Stimulated activated CD4-positive, alpha-beta T cell treated with anti-CD3 and anti-CD28 coated beads, Interleukin-1b, Interleukin-23, amount 100 ng/mL, for 48 hours (primary cell): Measurements from ENCODE around the gene NELL1.
"Not testable (repeated sequence)": the region's sequence is repeated elsewhere in the genome, so short reads cannot be mapped to it uniquely, and the experiment has no call there.

ENCODE experiments used
- DNase-seq: peaks from one replicate; pipeline ENCODE4 v3.0.0-alpha.2; 2020

NELL1 gene

DNA sequence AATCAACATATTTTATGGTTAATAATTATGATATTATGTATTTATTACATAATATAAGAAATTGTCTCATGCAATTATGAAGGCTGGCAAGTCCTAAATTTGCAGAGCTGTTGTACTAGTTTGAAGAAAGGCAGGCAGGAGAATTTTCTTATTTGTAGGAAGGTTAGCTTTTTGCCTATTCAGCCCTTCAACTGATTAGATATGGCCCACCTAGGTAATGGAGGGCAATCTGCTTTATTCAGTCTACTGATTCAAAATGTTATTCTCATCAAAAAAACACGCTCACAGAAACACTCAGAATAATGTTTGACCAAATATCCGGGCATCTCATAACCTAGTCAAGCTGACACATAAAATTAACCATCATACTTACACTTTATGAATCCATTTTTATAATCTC lies 589.0 kb downstream of the NELL1 start:
- DNase-seq = no peak

DNA sequence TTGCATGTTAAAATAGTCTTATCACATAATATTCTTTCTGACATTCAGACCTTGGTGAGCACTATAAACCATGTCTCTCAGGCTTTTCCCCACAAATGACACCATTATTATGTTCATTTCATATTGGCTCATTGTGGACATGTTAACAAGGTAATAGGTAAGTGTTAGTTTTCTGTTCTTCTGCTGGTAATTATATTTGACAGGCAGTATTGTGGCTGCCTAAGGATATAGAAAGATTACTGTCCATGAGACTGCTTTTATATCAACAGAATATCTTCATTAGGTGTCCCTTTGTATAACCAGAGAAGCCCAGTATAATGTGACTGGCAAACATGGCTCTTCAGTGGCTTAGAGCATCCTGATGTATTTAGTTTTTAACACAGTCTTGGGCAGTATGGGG lies 590.7 kb downstream of the NELL1 start:
- no peak for DNase-seq

DNA sequence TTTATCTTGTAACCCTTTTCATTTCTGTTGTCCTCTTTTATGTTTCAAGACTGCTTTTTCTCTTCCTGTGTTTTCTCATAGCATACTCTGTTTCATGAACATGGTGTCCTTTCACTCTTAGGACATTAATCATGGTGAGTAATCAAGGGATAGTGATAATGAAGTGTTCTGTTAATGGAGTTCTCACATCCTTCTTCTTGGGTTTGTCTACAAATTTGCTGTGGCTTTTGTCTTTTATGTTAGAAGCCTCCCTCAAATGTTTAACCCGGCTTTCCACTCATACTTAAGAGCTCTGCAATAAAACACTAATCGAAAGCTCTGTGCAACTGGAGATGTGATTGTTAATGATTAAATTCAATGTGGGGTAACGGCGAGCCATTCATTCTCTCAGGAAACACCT lies 593.6 kb downstream of the NELL1 start:
- DNase-seq = no peak

DNA sequence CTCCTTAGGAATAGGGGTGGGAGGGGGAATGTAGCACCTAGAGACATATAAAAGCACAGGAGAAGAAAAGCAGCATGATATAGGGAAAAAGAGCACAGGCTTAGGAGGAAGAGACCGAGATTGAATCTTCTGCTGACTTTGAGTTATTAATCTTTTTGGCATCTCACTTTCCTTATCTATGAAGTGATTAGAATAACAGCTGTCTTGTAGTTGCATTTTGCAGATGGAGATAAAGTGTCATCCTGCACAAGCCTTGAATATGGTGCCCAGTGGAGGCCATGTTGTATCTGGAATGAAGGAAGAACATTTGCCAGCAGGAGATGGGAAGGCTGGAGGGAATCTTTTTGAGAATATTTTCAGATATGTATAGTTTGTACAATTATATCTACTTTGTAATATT lies 594.7 kb downstream of the NELL1 start:
- no peak for DNase-seq

DNA sequence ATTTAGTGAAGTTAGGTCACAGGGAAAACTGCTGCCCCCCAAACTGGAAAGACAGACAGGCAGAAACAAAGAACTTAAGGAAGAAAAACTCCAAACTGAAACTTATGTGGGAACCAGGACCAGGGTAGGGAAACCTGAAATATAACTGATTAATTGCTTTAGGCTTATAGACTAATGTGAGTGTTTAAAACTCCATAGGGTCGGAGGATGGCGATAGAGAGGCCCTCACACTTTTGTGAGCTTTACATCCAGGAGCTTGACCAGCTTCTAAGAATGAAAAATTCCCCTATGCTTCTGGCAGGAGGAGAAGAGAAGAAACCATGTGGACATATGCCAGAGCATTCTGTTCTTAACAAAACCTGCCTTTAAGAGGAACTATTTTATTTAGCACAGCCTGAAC lies 598.6 kb downstream of the NELL1 start:
- no peak for DNase-seq

DNA sequence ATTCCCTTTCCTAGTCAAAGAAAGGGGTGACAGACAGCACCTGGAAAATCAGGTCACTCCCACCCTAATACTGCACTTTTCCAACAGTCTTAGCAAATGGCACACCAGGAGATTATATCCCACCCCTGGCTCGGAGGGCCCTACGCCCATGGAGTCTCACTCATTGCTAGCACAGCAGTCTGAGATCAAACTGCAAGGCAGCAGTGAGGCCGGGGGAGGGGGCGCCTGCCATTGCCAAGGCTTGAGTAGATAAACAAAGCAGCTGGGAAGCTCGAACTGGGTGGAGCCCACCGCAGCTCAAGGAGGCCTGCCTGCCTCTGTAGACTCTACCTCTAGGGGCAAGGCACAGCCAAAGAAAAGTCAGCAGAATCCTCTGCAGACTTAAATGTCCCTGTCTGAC lies 602.8 kb downstream of the NELL1 start:
- DNase-seq = not testable (repeated sequence)

DNA sequence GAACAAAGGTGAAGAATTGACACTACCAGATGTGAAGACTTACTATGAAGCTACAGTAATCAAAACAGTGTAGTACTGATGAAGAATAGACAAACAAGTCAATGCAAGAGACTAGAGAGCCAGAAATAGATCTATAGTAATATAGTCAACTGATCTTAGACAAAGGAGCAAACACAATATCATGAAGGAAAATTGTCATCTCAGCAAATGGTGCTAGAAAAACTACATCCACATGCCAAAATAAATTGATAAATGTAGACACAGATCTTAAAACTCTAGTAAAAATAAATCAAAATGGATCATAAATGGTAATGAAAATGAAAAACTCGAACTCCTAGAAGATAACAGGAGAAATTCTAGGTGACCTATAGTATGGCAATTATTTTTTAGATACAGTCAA lies 609.5 kb downstream of the NELL1 start:
- no peak for DNase-seq

DNA sequence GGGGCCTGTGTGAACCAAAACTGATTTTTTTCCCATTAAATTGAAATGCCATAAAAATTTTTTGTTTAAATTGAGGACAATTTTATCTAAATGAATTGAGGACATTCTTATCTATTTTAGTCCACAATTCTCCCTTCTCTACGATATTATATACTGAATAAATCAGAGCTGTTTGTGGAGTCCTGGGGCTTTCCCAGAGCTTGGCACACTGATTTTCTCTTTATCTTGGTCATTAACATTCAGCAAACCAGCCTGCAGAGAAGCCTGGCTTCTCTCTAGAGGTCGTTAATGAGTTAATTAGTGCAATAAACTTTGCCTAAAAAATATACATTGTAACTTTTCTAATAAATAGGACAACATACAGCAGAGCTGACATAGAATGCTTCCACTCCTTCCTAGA lies 615.7 kb downstream of the NELL1 start:
- DNase-seq = no peak

DNA sequence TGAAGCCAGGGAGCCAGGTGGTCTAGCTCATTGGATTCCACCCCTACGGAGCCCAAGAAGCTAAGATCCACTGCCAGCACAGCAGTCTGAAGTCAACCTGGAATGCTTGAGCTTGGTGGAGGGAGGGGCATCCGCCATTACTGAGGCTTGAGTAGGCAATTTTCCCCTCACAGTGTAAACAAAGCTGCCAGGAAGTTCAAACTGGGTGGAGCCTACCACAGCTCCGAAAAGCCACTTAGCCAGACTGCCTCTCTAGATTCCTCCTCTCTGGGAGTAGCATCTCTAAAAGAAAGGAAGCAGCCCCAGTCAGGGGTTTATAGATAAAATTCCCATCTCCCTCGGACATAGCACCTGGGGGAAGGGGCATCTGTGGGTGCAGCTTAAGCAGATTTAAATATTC lies 620.3 kb downstream of the NELL1 start:
- DNase-seq = no peak

DNA sequence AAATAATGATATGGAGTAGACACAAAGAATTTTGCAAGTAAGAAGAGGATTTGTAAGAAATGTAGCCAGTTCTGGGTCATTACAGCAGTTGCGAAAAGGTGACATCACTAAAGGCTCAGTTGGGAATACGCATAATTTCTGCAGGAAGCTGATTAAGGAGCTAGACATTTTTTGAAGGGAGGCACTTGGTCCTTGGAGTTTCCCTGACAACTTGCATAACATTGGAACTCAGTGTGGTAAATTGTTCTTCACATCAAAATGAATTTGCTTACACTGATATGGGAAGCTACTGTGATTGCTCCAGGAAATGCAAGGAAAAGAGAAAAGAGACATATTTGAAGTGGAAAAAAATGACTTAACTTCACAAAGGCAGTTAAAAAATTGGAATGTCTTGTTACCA lies 626.1 kb downstream of the NELL1 start:
- no peak for DNase-seq

DNA sequence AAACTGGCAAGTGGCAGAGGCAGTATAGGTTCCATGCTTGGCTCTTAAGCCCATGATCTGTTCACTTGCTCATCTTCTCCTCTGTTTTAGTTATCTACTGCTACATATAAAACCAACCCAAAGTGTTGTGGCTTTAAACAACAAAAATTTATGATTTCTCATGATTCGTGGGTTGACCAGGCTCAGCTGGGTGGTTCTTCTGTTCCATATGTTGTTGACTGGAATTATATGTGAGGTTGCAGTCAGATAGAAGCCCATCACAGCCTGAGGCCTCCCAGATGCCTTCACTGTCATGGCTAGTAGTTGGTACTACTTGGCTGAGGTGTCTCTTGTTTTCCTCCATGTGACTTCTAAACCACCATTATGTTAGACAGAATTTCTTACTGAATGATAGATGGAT lies 632.6 kb downstream of the NELL1 start:
- no peak for DNase-seq

DNA sequence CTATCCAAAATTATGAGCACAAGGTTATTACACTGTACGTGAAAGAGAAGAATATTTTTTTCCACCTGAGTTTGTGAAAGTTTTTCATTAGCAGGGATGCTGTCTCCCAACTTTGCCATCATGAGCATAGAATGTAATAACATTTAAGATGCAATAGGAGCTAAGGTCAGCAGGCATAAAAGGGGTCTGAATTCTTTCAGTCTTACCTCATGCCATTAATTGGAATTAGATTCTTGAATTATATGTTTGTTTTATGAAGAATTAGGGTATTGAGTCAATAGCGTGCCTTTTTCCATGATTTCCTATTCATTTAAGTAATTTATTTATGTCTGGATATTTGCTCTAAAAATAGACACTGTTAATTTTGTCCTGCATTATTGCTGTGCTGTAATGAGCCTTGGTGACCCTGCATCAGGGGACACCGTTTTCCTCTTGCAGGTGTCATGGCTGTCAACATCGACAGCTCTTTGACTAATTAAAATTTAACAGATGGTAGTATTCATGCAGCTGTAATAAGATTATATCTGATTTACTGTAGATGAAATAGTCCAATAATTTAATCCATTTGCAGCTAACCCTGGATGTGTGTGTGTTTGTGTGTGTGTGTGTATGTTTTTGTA lies 637.5 kb downstream of the NELL1 start:
- DNase-seq = no peak

DNA sequence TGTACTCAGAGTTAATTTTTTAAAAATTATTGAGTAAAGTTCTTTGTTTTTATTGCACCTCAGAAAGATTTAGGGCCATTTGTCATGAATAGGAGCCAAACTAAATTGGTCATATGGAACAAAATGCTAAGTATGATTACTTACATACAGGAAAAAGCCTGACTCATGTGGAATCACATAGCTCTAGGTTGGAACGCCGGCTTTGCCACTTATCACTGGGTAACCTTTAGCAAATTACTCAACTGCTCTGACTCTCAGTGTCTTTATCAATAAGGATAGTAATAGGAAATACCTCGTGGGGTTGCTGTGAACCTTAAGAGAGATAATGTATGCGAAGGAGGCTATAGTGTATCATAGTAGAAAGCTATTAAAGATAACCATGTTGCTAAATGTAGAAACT lies 638.5 kb downstream of the NELL1 start:
- no peak for DNase-seq

DNA sequence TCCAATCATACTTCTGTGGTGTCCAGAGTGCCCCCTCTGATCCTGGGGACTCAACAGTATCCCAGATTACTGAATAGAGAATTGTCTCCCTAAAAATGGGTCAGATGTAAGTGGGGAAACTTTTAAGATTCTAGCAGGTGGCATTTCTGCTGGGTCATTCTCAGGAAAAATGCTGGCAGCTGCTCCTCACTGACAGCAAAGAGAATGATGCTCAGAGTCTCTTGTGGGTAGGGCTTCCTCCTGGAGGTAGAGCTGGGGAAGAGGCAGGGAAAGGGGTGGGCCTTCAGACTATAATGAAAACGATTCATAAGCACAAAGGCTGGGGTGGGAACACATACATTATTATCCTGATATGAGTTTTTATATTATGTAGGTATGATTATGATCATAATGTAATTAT lies 647.2 kb downstream of the NELL1 start:
- no peak for DNase-seq

DNA sequence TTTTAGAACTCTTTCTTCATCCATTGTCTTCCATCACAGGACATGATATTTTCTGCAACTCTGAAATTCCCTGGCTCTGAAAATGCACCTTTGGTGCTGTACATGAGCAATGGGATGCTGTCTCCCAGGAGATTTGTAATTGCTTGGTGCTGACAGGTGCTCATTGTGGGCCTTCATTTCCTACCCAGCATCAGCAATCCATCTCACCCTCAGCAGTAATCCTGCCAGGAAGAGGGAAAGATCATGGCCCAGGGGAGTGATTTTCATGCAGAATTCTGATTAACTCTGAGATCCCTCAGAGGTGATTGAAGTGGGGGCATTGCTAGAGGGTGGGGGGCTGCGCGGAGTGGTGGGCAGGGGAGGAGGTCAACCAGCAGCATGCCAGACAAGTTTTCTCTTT lies 651.7 kb downstream of the NELL1 start:
- DNase-seq = no peak

DNA sequence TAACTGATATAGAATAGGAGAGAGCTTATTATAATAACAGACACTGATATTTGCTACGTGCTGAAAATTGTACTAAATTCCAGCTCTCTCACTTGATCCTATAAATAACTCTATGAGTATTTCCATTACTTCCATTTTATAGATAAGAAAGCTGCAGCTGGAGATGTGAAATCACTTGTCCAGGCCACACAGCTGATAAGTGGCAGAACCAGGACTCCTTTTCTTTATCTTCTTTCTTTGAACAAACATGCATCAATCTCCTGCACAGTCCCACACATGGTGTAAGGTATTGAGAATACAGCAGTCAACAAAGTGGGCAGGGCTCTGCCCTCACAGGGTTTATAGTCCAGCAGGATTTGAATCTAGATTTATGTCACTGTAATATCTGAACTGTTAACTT lies 652.1 kb downstream of the NELL1 start:
- no peak for DNase-seq

DNA sequence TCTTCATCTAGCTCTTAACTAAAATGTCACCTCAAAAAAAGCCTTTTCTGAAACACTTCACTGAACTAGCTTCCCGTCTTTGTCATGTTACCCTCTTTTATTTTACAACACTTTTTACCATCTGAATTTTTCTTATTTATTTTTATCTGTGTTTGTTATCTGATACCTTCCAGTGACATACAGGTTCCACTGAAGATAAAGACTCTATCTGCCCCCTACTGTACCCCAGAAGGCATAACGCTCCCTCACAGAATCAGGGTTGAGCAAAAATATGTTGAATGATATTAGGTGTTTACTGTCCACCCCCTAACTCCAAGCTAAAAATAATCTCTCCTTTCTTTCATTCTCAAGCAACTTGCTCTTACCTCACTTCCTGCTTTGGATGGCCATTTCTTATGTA lies 654.2 kb downstream of the NELL1 start:
- no peak for DNase-seq

DNA sequence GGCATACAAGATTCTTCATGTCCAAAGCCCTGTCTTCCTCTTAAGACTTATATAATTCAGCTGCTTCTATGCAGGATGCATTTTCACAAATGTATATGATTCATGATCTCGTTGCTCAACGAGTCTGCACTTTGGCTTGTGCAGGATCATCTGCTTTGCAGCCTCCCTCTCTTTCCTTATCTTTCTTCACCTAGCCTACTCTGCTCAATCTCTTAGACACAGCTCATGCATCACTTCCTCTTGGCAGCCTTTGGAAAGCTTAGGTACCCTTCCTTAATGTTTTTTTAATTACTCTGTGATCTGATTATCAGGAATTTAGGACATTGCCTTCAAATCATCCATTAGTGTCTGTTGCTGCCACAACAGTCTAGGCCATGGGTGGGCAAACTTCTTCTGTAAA lies 673.8 kb downstream of the NELL1 start:
- no peak for DNase-seq

DNA sequence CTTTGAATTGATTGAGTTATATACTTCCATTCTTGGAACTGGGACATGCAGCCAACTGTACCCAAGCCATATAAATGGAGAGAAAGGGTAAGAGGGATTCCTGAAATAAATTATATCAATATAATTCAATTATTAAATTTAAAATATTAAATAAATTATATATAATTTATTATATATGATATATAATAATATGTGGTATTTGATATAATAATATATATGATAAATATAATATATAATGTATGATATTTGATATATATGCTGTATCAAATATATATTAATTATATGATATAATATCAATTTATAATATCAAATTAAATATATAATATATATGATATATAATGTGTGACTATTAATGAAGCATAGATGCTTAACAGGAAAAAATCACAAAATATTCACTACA lies 677.0 kb downstream of the NELL1 start:
- no peak for DNase-seq

DNA sequence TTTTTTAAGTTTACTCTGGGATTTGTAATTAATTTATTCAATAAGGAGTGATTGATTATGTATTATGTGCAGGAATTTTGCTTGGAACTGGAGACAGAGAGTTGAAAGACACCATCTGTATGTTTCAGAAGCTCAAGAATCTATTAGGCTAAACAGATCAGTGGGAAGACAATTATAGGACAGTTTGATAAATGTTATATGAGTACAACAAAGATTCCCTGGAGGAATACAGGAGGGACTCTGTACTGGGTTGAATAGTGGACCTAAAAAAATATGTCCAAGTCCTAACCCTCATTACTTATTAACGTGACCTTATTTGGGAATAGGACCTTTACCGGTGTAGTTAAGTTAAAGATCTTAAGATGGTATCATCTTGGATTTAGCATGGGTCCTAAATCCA lies 681.2 kb downstream of the NELL1 start:
- no peak for DNase-seq

DNA sequence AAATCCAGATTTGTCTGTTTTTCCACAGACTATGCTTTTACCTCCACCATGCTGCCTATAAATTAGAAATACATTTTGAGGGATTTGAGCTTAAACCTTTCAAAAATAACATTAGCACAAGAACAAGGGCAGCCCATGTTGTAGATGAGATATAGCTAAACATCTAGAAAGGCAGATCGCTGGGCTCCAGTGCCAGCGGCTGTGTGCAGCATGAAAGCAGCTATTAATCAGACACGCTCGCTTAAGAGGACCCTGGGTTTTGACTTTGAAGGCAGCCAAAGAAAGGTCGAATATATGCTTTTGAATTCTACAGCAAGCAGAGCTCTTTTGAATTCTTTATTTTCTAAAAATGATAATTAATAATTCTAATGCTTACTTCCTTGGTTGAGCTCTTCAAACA lies 684.0 kb downstream of the NELL1 start:
- no peak for DNase-seq

DNA sequence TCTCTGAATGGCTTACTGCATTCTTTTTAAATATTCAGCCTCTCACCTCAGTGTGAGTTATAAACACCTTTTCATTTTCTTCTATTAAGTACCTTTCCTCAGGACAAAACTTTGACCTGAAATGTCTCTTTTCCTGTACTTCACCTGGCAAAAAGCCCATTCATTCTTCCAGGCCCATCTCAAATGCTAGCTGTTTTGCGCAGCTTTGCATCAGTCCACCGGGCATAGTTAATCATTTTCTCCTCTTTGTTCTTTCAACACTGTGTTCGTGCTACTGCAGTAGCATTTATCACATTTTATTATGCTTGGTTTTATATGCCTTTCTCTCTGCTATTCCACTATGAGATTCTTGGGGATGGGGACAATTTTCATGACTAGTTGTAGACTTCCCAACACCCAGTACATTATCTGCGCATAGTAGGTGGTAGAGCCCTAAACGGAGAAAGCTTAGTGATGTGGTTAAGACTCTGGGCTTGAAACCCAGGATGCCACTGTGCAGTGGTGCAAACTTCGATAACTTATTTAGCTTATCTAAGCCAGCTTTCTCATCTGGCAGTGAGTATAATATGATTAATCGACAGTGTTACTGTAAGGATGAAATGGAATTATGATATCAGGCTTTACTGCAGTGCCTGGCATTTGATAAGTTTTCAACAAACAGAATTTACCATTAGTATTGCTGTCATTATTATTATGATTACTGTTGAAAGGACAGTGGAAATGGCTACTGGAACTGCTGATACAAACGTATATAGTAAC lies 695.7 kb downstream of the NELL1 start:
- no peak for DNase-seq

DNA sequence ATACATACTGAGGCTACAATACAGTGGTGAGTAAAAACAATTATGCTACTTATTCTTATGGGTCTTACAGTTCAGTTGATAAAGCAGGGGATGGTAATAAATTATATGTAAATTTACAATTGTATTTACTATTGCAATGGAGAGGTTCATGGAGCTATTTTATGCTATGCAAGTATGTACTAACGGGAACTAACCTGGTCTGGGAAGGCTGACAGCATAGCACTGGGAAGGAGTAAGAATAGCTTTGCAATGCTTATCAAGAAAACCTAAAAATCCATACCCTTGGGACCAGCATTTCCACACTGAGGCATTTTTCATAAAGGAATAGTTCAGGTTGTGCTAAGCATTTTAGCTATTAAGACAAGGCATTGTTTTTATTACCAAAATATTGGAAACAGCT lies 700.6 kb downstream of the NELL1 start:
- DNase-seq = no peak

DNA sequence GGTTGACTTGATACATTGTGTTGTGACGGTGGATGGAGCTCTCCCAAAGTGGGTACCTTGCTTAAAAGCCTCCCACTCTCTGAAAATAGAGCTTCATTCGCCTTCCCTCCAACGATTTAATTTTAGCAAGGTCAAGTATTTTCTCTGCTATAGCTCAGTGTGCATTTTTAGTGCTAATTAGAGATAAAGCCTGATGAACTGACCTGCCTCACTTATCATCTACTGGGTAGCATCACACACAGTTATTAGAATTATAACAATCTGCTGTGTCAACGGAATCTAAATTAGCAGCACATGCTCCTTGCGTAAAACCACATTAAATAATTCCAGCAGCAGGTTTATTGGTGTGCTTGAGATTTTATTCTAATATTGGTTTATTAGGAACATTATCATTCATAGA lies 701.7 kb downstream of the NELL1 start:
- DNase-seq = no peak

DNA sequence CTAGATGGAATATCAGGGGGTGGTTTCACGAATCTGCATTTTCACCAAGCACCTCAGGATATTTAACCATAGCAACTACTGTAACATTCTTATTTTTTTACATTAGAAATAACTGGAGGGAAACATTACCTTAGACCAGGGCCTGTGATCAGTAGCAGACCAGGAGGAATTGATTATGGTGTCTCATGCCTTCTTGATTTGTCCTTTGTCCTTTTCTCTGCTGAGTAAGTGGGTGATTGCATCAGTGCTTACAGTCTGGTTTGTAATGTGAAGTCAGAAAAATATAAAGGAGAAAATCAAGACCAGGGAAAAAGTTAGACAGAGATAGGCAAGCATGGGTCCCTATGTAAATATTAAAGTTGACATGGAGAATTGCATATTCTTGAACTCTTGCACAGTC lies 703.3 kb downstream of the NELL1 start:
- DNase-seq = no peak
